Measurements from ENCODE around the gene PRICKLE3. TPM values are rescaled to one million over a fixed set of nuclear protein-coding genes. Genes with fewer than 3 reads are reported as not detected.
A peak's percentile ranks its signal among the peaks of the same experiment; 100 is the strongest.

Gene PRICKLE3
- total and polyA plus RNA-seq, 2 of the 4 experiments (the other 2 are of a cell fraction), result 3.4 to 6.4 TPM

DNA sequence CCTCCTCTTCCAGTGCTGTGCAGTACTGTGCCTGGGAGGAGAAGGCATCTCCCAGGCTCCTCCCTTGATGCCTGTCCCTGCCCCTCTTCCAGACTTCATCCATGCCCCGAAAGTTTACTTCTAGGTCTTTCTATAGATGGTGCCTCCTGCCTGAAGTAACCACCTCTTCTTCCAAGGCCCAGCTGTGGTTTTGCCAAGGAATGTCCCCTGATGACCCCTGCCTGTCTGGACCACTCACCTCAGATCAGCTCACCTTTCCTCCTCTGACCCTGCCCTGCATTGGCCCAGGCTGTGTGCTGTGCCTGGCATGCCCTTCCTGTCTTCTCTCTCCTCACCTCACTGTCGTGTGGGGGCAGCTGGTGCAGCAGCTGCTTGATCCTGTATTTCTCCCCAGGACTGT is 6.8 kb downstream of the PRICKLE3 start:
- Histone ChIP-seq H2BK120ac (ENCODE audit: low read depth, low read length) (no peak overlapping the region), H3K9ac (ENCODE audit: low read depth, low read length) (no peak overlapping the region), H3K4ac (ENCODE audit: low read depth, low read length) (no peak overlapping the region), H3K9me3 (ENCODE audit: control insufficient read depth, insufficient read depth, low read length) (no peaks in the 10 kb centered on the region; the same call in 1 of the 2 replicates), H3K18ac (ENCODE audit: low read depth, low read length) (no peak overlapping the region), H4K5ac (ENCODE audit: low read depth, low read length) (no peak overlapping the region), H2AFZ (replicated peaks; ENCODE audit: low read length, poor library complexity) (no peak overlapping the region), H3K4me3 (ENCODE audit: insufficient read depth, low read depth, low read length) (no peak overlapping the region), H3K27me3 (ENCODE audit: control insufficient read depth, insufficient read depth, low read length) (no peaks in the 10 kb centered on the region), H3K36me3 (ENCODE audit: control insufficient read depth, insufficient read depth, low read length) (peaks cover 25% of the 10 kb centered on the region), H3K79me1 (ENCODE audit: low read depth in 1 of 2, low read length in 2 of 2) (peaks cover under 1 to 12% of the 10 kb centered on the region in 2 experiments; a peak in 2 of 4 replicates), H3K9me1 (ENCODE audit: insufficient read depth, low read length) (no peaks in the 10 kb centered on the region), H2BK5ac (ENCODE audit: low read depth, low read length, poor library complexity, severe bottlenecking) (no peak overlapping the region), H3K14ac (replicated peaks; ENCODE audit: low read depth, low read length) (no peak overlapping the region), H2AK9ac (replicated peaks; ENCODE audit: low read depth, low read length, poor library complexity) (peak overlapping the region; percentile 72), H4K8ac (ENCODE audit: low read depth in 2 of 2, low read length in 2 of 2) (no peak overlapping the region), H3K4me1 (ENCODE audit: control insufficient read depth, insufficient read depth, low read length) (no peaks in the 10 kb centered on the region), H4K91ac (ENCODE audit: insufficient read depth, low read depth, low read length) (no peak overlapping the region), H3K4me2 (ENCODE audit: low read depth, low read length) (no peak overlapping the region), H3K27ac (ENCODE audit: insufficient read depth, low read length) (no peak overlapping the region), H2BK15ac (ENCODE audit: low read depth, low read length) (no peak overlapping the region), H2AK5ac (ENCODE audit: low read depth, low read length) (no peak overlapping the region), H4K20me1 (ENCODE audit: insufficient read depth, low read length) (no peaks in the 10 kb centered on the region), H3K56ac (ENCODE audit: extremely low read depth, insufficient read depth, low read length) (no peak overlapping the region), H3K23ac (ENCODE audit: low read depth, low read length) (no peak overlapping the region), H2BK20ac (ENCODE audit: low read depth, low read length) (no peak overlapping the region)
- BruUV-seq (replicated peaks), result no TSS peak
- TF ChIP-seq MAFK (IDR thresholded peaks at IDR 0.05; ENCODE audit: low read depth, low read length) (no peak), RFX5 (IDR thresholded peaks at IDR 0.05; ENCODE audit: low read depth, low read length) (no peak), RAD21 (IDR thresholded peaks at IDR 0.05; ENCODE audit: low read length) (no peak), SMC3 (IDR thresholded peaks at IDR 0.05; ENCODE audit: low read depth, low read length) (no peak), MXI1 (IDR thresholded peaks at IDR 0.05; ENCODE audit: borderline replicate concordance, low read depth, low read length) (no peak), RCOR1 (IDR thresholded peaks at IDR 0.05; ENCODE audit: insufficient replicate concordance, low read length) (no peak), FOS (IDR thresholded peaks at IDR 0.05; ENCODE audit: low read depth, low read length) (no peak), MAZ (IDR thresholded peaks at IDR 0.05; ENCODE audit: borderline replicate concordance, low read depth, low read length) (no peak), NFE2L2 (IDR thresholded peaks at IDR 0.05; ENCODE audit: low read depth, low read length) (no peak), BHLHE40 (IDR thresholded peaks at IDR 0.05; ENCODE audit: low read depth, low read length) (no peak), CEBPB (IDR thresholded peaks at IDR 0.05; ENCODE audit: low read depth, low read length) (no peak), POLR2A (IDR thresholded peaks at IDR 0.05; ENCODE audit: low read depth, low read length) (no peak), CHD1 (IDR thresholded peaks at IDR 0.05; ENCODE audit: low read depth, low read length) (no peak)
- TF ChIP-seq, protein P1, sequence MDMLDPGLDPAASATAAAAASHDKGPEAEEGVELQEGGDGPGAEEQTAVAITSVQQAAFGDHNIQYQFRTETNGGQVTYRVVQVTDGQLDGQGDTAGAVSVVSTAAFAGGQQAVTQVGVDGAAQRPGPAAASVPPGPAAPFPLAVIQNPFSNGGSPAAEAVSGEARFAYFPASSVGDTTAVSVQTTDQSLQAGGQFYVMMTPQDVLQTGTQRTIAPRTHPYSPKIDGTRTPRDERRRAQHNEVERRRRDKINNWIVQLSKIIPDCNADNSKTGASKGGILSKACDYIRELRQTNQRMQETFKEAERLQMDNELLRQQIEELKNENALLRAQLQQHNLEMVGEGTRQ (IDR thresholded peaks at IDR 0.05; ENCODE audit: low read depth, low read length), result no peak
- TF ChIP-seq, protein P2, sequence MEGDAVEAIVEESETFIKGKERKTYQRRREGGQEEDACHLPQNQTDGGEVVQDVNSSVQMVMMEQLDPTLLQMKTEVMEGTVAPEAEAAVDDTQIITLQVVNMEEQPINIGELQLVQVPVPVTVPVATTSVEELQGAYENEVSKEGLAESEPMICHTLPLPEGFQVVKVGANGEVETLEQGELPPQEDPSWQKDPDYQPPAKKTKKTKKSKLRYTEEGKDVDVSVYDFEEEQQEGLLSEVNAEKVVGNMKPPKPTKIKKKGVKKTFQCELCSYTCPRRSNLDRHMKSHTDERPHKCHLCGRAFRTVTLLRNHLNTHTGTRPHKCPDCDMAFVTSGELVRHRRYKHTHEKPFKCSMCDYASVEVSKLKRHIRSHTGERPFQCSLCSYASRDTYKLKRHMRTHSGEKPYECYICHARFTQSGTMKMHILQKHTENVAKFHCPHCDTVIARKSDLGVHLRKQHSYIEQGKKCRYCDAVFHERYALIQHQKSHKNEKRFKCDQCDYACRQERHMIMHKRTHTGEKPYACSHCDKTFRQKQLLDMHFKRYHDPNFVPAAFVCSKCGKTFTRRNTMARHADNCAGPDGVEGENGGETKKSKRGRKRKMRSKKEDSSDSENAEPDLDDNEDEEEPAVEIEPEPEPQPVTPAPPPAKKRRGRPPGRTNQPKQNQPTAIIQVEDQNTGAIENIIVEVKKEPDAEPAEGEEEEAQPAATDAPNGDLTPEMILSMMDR (conservative IDR thresholded peaks at IDR 0.05; ENCODE audit: low read depth, low read length), result no peak
- TF ChIP-seq, protein P3, sequence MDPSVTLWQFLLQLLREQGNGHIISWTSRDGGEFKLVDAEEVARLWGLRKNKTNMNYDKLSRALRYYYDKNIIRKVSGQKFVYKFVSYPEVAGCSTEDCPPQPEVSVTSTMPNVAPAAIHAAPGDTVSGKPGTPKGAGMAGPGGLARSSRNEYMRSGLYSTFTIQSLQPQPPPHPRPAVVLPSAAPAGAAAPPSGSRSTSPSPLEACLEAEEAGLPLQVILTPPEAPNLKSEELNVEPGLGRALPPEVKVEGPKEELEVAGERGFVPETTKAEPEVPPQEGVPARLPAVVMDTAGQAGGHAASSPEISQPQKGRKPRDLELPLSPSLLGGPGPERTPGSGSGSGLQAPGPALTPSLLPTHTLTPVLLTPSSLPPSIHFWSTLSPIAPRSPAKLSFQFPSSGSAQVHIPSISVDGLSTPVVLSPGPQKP (IDR thresholded peaks at IDR 0.05; ENCODE audit: borderline replicate concordance, low read depth, low read length), result no peak
- POLR2A ChIA-PET (ENCODE audit: unreplicated experiment), result no interaction called here
- ATAC-seq (ENCODE audit: low read depth), result no peak
- WGBS, 2 experiments (ENCODE audit: extremely low coverage in 2 of 2, insufficient read length in 1 of 2), result 80% methylated on average over 1 of the region's 2 CpGs; no CpG with 5 or more reads in 1 of the 2 experiments
- CTCF ChIA-PET, result no interaction called here
- in situ Hi-C loops (cut with MboI; ENCODE audit: low sequenced_read_pairs), result no loop called here
- dilution Hi-C loops (cut with HindIII; ENCODE audit: low sequenced_read_pairs, unreplicated experiment), result no loop called here
- DNase-seq, result no peak
- intact Hi-C loops (cut with micrococcal nuclease), result no loop called here
